Fibroblast of skin of right quadriceps (primary cell): ENCODE results near the gene TMEM9.

Experiments
- DNase-seq: peaks from one replicate; pipeline ENCODE4 v3.0.0-alpha.2; 2013

TMEM9 gene

GRCh38 chr1:201144701-201145100, 9.6 kb downstream of the TMEM9 start:
- no peak for DNase-seq

- DNase-seq, result no peak
Measured at GRCh38 chr1:201143726-201144635, 10.3 kb downstream of the TMEM9 start.

- no peak for DNase-seq
Measured at GRCh38 chr1:201142849-201143725, 11.2 kb downstream of the TMEM9 start.

- DNase-seq, result no peak
Measured at GRCh38 chr1:201142011-201142848, 12.0 kb downstream of the TMEM9 start.

- DNase-seq, result no peak
Measured at GRCh38 chr1:201141418-201141817, 12.9 kb downstream of the TMEM9 start.

- DNase-seq, result no peak
Measured at GRCh38 chr1:201140941-201141260, 13.4 kb downstream of the TMEM9 start.

GRCh38 chr1:201140235-201140940, 13.9 kb downstream of the TMEM9 start:
- DNase-seq, result no peak

GRCh38 chr1:201139756-201140155, 14.5 kb downstream of the TMEM9 start:
- no peak for DNase-seq

- no peak for DNase-seq
Measured at GRCh38 chr1:201139306-201139705, 15.0 kb downstream of the TMEM9 start.

GRCh38 chr1:201138311-201138840, 15.9 kb downstream of the TMEM9 start:
- DNase-seq, result no peak

GRCh38 chr1:201137579-201138310, 16.5 kb downstream of the TMEM9 start:
- DNase-seq, result peak; percentile 90

- DNase-seq, result no peak
Measured at GRCh38 chr1:201137024-201137392, 17.3 kb downstream of the TMEM9 start.

GRCh38 chr1:201136355-201137023, 17.8 kb downstream of the TMEM9 start:
- DNase-seq, result no peak

GRCh38 chr1:201134405-201134804, 19.9 kb downstream of the TMEM9 start:
- no peak for DNase-seq

GRCh38 chr1:201131398-201131797, 22.9 kb downstream of the TMEM9 start:
- DNase-seq, result no peak

GRCh38 chr1:201128962-201129361, 25.3 kb downstream of the TMEM9 start:
- no peak for DNase-seq

- no peak for DNase-seq
Measured at GRCh38 chr1:201128476-201128875, 25.8 kb downstream of the TMEM9 start.

- DNase-seq, result peak; percentile 76
Measured at GRCh38 chr1:201127755-201128455, 26.4 kb downstream of the TMEM9 start.

- peak; percentile 21 for DNase-seq
Measured at GRCh38 chr1:201126832-201127754, 27.2 kb downstream of the TMEM9 start, which contains the start of gene ASCL5. TSS of gene ASCL5 (minus strand) at chr1:201127184. CDS start at chr1:201115372, 11,812 bp downstream.
